ENCODE data around the gene BEND6. TPM values are rescaled to one million over a fixed set of nuclear protein-coding genes. Genes with fewer than 3 reads are reported as not detected.
"Not testable (repeated sequence)": the region's sequence is repeated elsewhere in the genome, so short reads cannot be mapped to it uniquely, and the experiment has no call there.

The BEND6 gene
- polyA plus RNA-seq, 1 experiment = 15.4 TPM

GRCh38 chr6:57038906-57039305 lies 84.0 kb downstream of the BEND6 start:
- H3K27ac ChIP-seq (ENCODE audit: low read depth, low read length) = no peak overlapping the region
- POLR2A ChIA-PET = no interaction called here
- H3K4me3 ChIP-seq (ENCODE audit: low read depth, low read length) = no peak overlapping the region
- no peak for TF ChIP-seq CTCF (IDR thresholded peaks at IDR 0.05; ENCODE audit: low read depth, low read length)
- DNase-seq (ENCODE audit: low read depth, low spot score) = no peak
- no peaks in the 10 kb centered on the region for H3K9me3 ChIP-seq (ENCODE audit: control insufficient read depth, insufficient read depth, low read length)
- CTCF ChIA-PET = interaction anchor here (0.9 to 1.3 kb wide), 2 partner anchors 18 to 122 kb away, joined by 3 to 12 read pairs; no protein-coding TSS in a partner anchor
- peaks cover 3% of the 10 kb centered on the region for H3K27me3 ChIP-seq (ENCODE audit: control insufficient read depth, insufficient read depth, low read length)

GRCh38 chr6:57040011-57040410 lies 85.1 kb downstream of the BEND6 start:
- DNase-seq (ENCODE audit: low read depth, low spot score) = no peak
- Histone ChIP-seq H3K9me3 (ENCODE audit: control insufficient read depth, insufficient read depth, low read length) (no peaks in the 10 kb centered on the region), H3K4me3 (ENCODE audit: low read depth, low read length) (no peak overlapping the region), H3K27ac (ENCODE audit: low read depth, low read length) (no peak overlapping the region), H3K27me3 (ENCODE audit: control insufficient read depth, insufficient read depth, low read length) (peaks cover 4% of the 10 kb centered on the region)
- POLR2A ChIA-PET = no interaction called here
- no peak for TF ChIP-seq CTCF (IDR thresholded peaks at IDR 0.05; ENCODE audit: low read depth, low read length)
- CTCF ChIA-PET = interaction anchor here (1.3 kb wide), 2 partner anchors 19 kb away, joined by 3 to 5 read pairs; no protein-coding TSS in a partner anchor

GRCh38 chr6:57044061-57044460 lies 89.2 kb downstream of the BEND6 start:
- DNase-seq (ENCODE audit: low read depth, low spot score); H3K27ac ChIP-seq (ENCODE audit: low read depth, low read length); POLR2A ChIA-PET; H3K27me3 ChIP-seq (ENCODE audit: control insufficient read depth, insufficient read depth, low read length); H3K4me3 ChIP-seq (ENCODE audit: low read depth, low read length); CTCF ChIA-PET; H3K9me3 ChIP-seq (ENCODE audit: control insufficient read depth, insufficient read depth, low read length): not testable (repeated sequence)

GRCh38 chr6:57044568-57044967 lies 89.7 kb downstream of the BEND6 start:
- ChIA-PET POLR2A (no interaction called here), CTCF (interaction anchor here (1.8 kb wide), 1 partner anchor 142 kb away, joined by 8 read pairs; no protein-coding TSS in a partner anchor)
- Histone ChIP-seq H3K27me3 (ENCODE audit: control insufficient read depth, insufficient read depth, low read length) (peaks cover 4% of the 10 kb centered on the region), H3K27ac (ENCODE audit: low read depth, low read length) (no peak overlapping the region), H3K4me3 (ENCODE audit: low read depth, low read length) (no peak overlapping the region), H3K9me3 (ENCODE audit: control insufficient read depth, insufficient read depth, low read length) (no peaks in the 10 kb centered on the region)
- no peak for TF ChIP-seq CTCF (IDR thresholded peaks at IDR 0.05; ENCODE audit: low read depth, low read length)
- no peak for DNase-seq (ENCODE audit: low read depth, low spot score)

- POLR2A ChIA-PET; H3K27me3 ChIP-seq (ENCODE audit: control insufficient read depth, insufficient read depth, low read length); H3K9me3 ChIP-seq (ENCODE audit: control insufficient read depth, insufficient read depth, low read length): not testable (repeated sequence)
- Histone ChIP-seq H3K27ac (ENCODE audit: low read depth, low read length) (peak within 1 kb of the TSS; percentile 70), H3K4me3 (ENCODE audit: low read depth, low read length) (peak within 1 kb of the TSS; percentile 64)
- CTCF ChIA-PET = interaction anchor here (0.7 to 2.0 kb wide), 6 partner anchors 10 to 270 kb away, joined by 3 to 8 read pairs (median 6); partner anchors contain the start of gene BEND6
- peak; percentile 61 for DNase-seq (ENCODE audit: low read depth, low spot score)
Measured at GRCh38 chr6:57046332-57047256, 91.7 kb downstream of the BEND6 start, which contains the start of gene KIAA1586. Gene KIAA1586, plus strand, starts transcription at chr6:57046693. Its CDS starts 63 bp downstream, at chr6:57046756.

GRCh38 chr6:57047257-57047585 lies 92.3 kb downstream of the BEND6 start:
- H3K27me3 ChIP-seq (ENCODE audit: control insufficient read depth, insufficient read depth, low read length); H3K9me3 ChIP-seq (ENCODE audit: control insufficient read depth, insufficient read depth, low read length); H3K4me3 ChIP-seq (ENCODE audit: low read depth, low read length); DNase-seq (ENCODE audit: low read depth, low spot score); POLR2A ChIA-PET; CTCF ChIA-PET; H3K27ac ChIP-seq (ENCODE audit: low read depth, low read length): not testable (repeated sequence)

GRCh38 chr6:57047859-57048258 lies 93.0 kb downstream of the BEND6 start:
- H3K9me3 ChIP-seq (ENCODE audit: control insufficient read depth, insufficient read depth, low read length); POLR2A ChIA-PET; DNase-seq (ENCODE audit: low read depth, low spot score); H3K27ac ChIP-seq (ENCODE audit: low read depth, low read length); H3K27me3 ChIP-seq (ENCODE audit: control insufficient read depth, insufficient read depth, low read length); CTCF ChIA-PET: not testable (repeated sequence)
- H3K4me3 ChIP-seq (ENCODE audit: low read depth, low read length) = peak overlapping the region; percentile 37
